Panc1 (cell line): ENCODE data around the gene PHF14. TPM values are rescaled to one million over a fixed set of nuclear protein-coding genes. Genes with fewer than 3 reads are reported as not detected.
"Not testable (repeated sequence)": the region's sequence is repeated elsewhere in the genome, so short reads cannot be mapped to it uniquely, and the experiment has no call there.

Experiments
- ATAC-seq: fragments of 200-7000 bp; cut with Tn5 transposase; 2 replicates; pipeline ENCODE4 v1.9.1; 2020; ENCODE audit warnings: mild to moderate bottlenecking, moderate library complexity
- BruUV-seq: library from RNA; stranded (reverse); fragments of 400-500 nt; replicated peaks from 2 replicates; lab custom pipeline; 2021; lab: Mats Ljungman, UMichigan
- CTCF ChIA-PET: fragments of 300-600 bp; sonication (Branson Sonifier 250); formaldehyde crosslinking; loops from one replicate; lab custom pipeline; 2022; ENCODE audit warnings: antibody characterized with exemption; lab: Charles Lee
- POLR2A ChIA-PET: fragments of 300-600 bp; sonication (Branson Sonifier 250); formaldehyde crosslinking; loops from one replicate; lab custom pipeline; 2022; ENCODE audit warnings: antibody characterized with exemption; lab: Charles Lee
- DNase-seq: peaks from one replicate; pipeline ENCODE4 v3.0.0-alpha.2; 2010; ENCODE audit warnings: low read depth, low spot score
- H3K27ac ChIP-seq: 2 replicates; pipeline ENCODE4 v1.5.1; 2011; ENCODE audit warnings: mild to moderate bottlenecking, low read length, inconsistent platforms
- H3K27me3 ChIP-seq: fragments of 200-500 bp; sonication (Bioruptor generic); 2 replicates; pipeline ENCODE4 v1.6.0; 2014; ENCODE audit warnings: low read length, inconsistent platforms; ENCODE audit not compliant: control insufficient read depth, insufficient read depth
- H3K36me3 ChIP-seq: fragments of 200-500 bp; sonication (Bioruptor generic); 2 replicates; pipeline ENCODE4 v1.5.1; 2014; ENCODE audit warnings: inconsistent platforms, mild to moderate bottlenecking, low read length, moderate library complexity; ENCODE audit not compliant: control insufficient read depth, insufficient read depth
- H3K4me1 ChIP-seq: 2 replicates; pipeline ENCODE4 v1.5.1; 2011; ENCODE audit warnings: inconsistent platforms, mild to moderate bottlenecking, low read length, moderate library complexity; ENCODE audit not compliant: control insufficient read depth, insufficient read depth
- H3K4me3 ChIP-seq, 2 experiments: 2 replicates each; pipeline ENCODE4 v1.5.1; 2011 to 2012; ENCODE audit warnings: low read depth in 2 of 2, low read length in 2 of 2, mild to moderate bottlenecking in 2 of 2, inconsistent platforms in 1 of 2, moderate library complexity in 1 of 2
- H3K9me3 ChIP-seq: fragments of 200-500 bp; sonication (Bioruptor generic); 2 replicates; pipeline ENCODE4 v1.5.1; 2014; ENCODE audit warnings: low read depth, mild to moderate bottlenecking, inconsistent platforms, low read length, moderate library complexity; ENCODE audit not compliant: control insufficient read depth, insufficient read depth
- CTCF ChIP-seq: fragments of 450-650 bp; IDR thresholded peaks from 2 replicates; pipeline ENCODE4 v1.5.1; 2017; ENCODE audit warnings: mild to moderate bottlenecking
- POLR2AphosphoS5 ChIP-seq: IDR thresholded peaks from 2 replicates; pipeline ENCODE4 v1.6.1; 2012; ENCODE audit warnings: mild to moderate bottlenecking, low read depth, low read length, moderate library complexity
- REST ChIP-seq, 2 experiments: IDR thresholded peaks; 2 replicates each; pipeline ENCODE4 v1.6.1; 2011 to 2012; ENCODE audit warnings: low read depth in 2 of 2, control low read depth in 1 of 2, low read length in 1 of 2, mild to moderate bottlenecking in 1 of 2, moderate library complexity in 1 of 2; ENCODE audit not compliant: insufficient read depth in 1 of 2
- SIN3A ChIP-seq: IDR thresholded peaks from 2 replicates; pipeline ENCODE4 v1.6.1; 2012; ENCODE audit warnings: low read depth, mild to moderate bottlenecking, low read length, moderate library complexity, borderline replicate concordance; ENCODE audit not compliant: insufficient read depth
- TCF7L2 ChIP-seq: IDR thresholded peaks from 2 replicates; pipeline ENCODE4 v1.6.1; 2011; ENCODE audit warnings: mild to moderate bottlenecking, low read depth, low read length, inconsistent platforms
- in situ Hi-C: cut with HindIII; loops from 2 replicates; pipeline ENCODE4 v1.10.0; 2016; ENCODE audit warnings: low sequenced_read_pairs, low pct_unique_long_range_greater_than_20kb
- intact Hi-C: fragments of 100-400 bp; cut with micrococcal nuclease; formaldehyde crosslinking; loops from one replicate; pipeline ENCODE4 v1.10.0; 2022; ENCODE audit not compliant: unreplicated experiment
- total RNA-seq: library from RNA; stranded (reverse); gene quantifications from one replicate; pipeline ENCODE4 v1.2.1, GENCODE V29; 2021; ENCODE audit not compliant: unreplicated experiment

Gene PHF14
- total RNA-seq, 1 experiment from 2014 or later: 85.6 TPM

GRCh38 chr7:10977113-10977512 is 3.4 kb downstream of the PHF14 start:
- intact Hi-C loops: no loop called here
- in situ Hi-C loops: no loop called here
- BruUV-seq: no TSS peak
- ChIA-PET CTCF (no interaction called here), POLR2A (interaction anchor here (0.7 kb wide), 1 partner anchor 8 kb away, joined by 5 read pairs; no protein-coding TSS in a partner anchor)
- Histone ChIP-seq H3K4me1 (peaks cover 22% of the 10 kb centered on the region), H3K4me3 (no peak overlapping the region), H3K36me3 (peaks cover 37% of the 10 kb centered on the region), H3K27ac (no peak overlapping the region), H3K9me3 (no peaks in the 10 kb centered on the region), H3K27me3 (no peaks in the 10 kb centered on the region)
- no peak for TF ChIP-seq SIN3A
- TF ChIP-seq POLR2AphosphoS5: no peak
- no peak for TF ChIP-seq CTCF
- TF ChIP-seq TCF7L2: no peak
- TF ChIP-seq REST (IDR thresholded peaks at IDR 0.05; ENCODE audit: insufficient read depth in 1 of 2, low read depth in 2 of 2, low read length in 1 of 2): no peak
- ATAC-seq (no peak), DNase-seq (no peak)

- CTCF ChIA-PET: no interaction called here
- intact Hi-C loops: no loop called here
- DNase-seq (no peak), ATAC-seq (no peak)
- Histone ChIP-seq H3K27ac (no peak overlapping the region; the same call in 1 of the 2 replicates), H3K9me3 (no peaks in the 10 kb centered on the region), H3K4me3 (no peak overlapping the region), H3K36me3 (peaks cover 52% of the 10 kb centered on the region), H3K4me1 (no peaks in the 10 kb centered on the region; the same call in 1 of the 2 replicates), H3K27me3 (no peaks in the 10 kb centered on the region)
- in situ Hi-C loops: no loop called here
- no TSS peak for BruUV-seq
- no peak for TF ChIP-seq POLR2AphosphoS5
- no peak for TF ChIP-seq TCF7L2
- no peak for TF ChIP-seq SIN3A
- TF ChIP-seq REST (IDR thresholded peaks at IDR 0.05; ENCODE audit: insufficient read depth in 1 of 2, low read depth in 2 of 2, low read length in 1 of 2): no peak
- no peak for TF ChIP-seq CTCF
- POLR2A ChIA-PET: interaction anchor here (0.7 kb wide), 2 partner anchors 18 to 997 kb away, joined by 3 to 8 read pairs; no protein-coding TSS in a partner anchor
Measured at GRCh38 chr7:10981317-10981716, 7.6 kb downstream of the PHF14 start.

DNA sequence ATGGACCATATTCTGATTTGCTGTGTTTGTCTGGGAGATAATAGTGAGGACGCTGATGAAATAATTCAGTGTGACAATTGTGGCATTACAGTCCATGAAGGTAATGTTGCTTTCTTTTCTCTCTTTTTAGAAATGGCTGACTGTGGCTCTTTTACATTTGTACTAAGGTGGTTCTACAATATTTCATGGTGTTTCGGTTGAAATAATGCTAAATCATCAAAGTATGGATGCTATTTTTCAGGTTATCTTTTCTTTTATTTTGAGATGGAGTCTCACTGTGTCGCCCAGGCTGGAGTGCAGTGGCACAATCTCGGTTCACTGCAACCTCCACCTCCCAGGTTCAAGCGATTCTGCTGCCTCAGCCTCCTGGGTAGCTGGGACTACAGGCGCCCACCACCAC is 17.1 kb downstream of the PHF14 start:
- intact Hi-C loops, H3K27ac ChIP-seq, CTCF ChIA-PET, POLR2A ChIA-PET, BruUV-seq, H3K9me3 ChIP-seq, ATAC-seq, H3K27me3 ChIP-seq, H3K4me1 ChIP-seq, in situ Hi-C loops, DNase-seq, H3K4me3 ChIP-seq: not testable (repeated sequence)
- peaks cover 16% of the 10 kb centered on the region for H3K36me3 ChIP-seq
